HG02970 (cell line): ENCODE data around the gene SLC26A3.
"Not testable (repeated sequence)": the region's sequence is repeated elsewhere in the genome, so short reads cannot be mapped to it uniquely, and the experiment has no call there.

Experiments used
- ATAC-seq: cut with Tn5 transposase; IDR thresholded peaks from one replicate; pipeline ENCODE4 v1.9.1; 2021; ENCODE audit warnings: mild to moderate bottlenecking, moderate library complexity, moderate number of reproducible peaks; ENCODE audit not compliant: unreplicated experiment, low FRiP score

SLC26A3 gene

DNA sequence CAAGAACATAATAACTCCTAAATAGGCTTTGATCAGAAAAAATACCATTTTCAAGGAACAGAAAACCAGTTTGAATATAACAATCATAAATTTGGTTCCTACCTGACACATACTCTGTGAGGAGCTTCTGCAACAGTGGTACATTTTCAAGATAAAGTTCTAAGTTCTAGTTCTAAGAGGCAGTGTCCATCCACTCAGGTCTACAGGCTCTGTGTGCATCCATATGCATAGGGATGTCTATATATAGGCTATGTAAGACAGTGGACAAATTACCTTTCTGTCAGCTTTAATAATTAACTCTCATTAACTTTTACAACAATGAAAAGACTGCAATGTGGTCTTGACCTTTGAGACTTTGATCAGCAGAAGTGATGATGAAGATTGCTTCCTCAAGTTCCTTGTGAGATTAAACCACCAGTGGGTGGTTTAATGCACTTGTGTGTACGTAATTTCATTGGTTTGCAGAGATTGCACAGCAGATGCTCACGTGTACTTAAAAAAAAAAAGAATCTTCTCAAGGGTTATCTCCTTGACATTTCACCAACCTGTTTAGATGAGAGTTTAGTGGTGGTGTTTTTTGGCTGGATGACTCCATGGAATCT is at the start of gene SLC26A3:
SLC26A3 (minus strand) TSS at position 215 of the 602 bp plus-strand sequence. CDS start 8,714 bp downstream, outside the sequence.
- ATAC-seq: no peak

DNA sequence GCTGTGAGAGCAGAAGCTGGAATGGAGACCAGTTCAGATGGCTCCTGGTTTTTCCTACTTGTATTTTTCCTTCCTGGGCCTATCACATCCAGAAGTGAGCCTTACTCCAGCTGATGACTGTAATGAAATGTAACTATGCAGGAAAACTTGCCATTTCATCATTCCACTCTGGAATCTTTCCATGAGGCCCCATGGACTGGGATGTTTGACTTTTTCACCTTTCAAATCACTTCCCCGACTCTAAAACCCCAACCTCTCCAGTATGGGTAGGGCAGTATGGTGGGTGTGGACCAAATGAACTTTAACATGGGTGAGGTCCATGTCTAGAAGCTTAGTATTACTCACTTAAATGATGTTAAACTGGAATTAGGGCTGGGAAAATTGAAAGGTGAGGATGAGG is 47.6 kb upstream of the SLC26A3 start:
- ATAC-seq: no peak

DNA sequence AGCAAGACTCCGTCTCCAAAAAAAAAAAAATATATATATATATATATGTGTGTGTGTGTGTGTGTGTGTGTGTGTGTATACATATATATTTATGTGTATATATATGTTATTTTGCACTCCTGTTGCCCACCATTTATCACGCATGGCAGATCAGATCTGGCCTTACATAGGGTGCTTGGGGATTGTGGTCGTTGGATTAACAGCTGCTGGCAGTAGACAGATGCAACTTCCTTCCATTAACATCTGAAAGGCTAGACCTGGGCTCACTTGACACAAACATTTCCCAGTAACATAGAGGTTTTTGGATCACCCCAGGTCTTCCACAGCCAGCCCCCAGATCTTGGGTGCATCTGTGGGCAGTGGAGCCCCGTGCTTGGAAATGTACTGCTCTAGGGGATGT is 47.2 kb upstream of the SLC26A3 start:
- ATAC-seq: no peak

DNA sequence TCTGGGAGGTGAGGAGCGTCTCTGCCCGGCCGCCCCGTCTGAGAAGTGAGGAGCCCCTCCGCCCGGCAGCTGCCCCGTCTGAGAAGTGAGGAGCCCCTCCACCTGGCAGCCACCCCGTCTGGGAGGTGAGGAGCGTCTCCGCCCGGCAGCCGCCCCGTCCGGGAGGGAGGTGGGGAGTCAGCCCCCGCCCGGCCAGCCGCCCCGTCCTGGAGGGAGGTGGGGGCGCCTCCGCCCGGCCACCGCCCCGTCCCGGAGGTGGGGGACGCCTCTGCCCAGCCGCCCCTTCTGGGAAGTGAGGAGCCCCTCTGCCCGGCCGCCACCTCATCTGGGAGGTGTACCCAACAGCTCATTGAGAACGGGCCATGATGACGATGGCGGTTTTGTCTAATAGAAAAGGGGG is 45.2 kb upstream of the SLC26A3 start:
- ATAC-seq: not testable (repeated sequence)

DNA sequence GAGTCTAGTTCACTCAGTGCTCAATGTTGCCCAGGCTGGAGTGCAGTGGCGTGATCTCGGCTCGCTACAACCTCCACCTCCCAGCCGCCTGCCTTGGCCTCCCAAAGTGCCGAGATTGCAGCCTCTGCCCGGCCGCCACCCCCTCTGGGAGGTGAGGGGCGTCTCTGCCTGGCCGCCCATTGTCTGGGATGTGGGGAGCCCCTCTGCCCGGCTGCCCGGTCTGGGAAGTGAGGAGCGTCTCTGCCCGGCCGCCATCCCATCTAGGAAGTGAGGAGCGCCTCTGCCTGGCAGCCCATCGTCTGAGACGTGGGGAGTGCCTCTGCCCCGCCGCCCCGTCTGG is 44.8 kb upstream of the SLC26A3 start:
- not testable (repeated sequence) for ATAC-seq

DNA sequence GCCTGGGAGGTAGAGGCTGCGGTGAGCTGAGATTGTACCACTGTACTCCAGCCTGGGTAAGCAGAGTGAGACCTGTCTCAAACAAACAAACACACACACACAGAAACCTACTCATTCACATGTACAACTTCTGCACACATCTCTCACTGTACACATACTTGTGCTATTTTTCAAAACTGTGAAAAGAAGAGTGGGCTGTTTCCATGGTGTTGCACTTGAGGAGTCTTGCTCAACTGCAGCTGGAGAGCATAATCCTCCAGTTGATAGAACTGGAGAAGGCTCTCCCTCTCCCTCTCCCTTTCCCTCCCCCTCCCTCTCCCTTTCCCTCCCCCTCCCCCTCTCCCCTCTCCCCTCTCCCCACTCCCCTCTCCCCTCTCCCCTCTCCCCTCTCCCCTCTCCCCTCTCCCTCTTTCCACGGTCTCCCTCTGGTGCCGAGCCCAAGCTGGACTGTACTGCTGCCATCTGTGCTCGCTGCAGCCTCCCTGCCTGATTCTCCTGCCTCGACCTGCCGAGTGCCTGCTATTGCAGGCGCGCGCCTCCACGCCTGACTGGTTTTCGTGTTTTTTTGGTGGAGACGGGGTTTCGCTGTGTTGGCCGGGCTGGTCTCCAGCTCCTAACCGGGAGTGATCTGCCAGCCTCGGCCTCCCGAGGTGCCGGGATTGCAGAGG is 44.3 kb upstream of the SLC26A3 start:
- ATAC-seq: no peak

DNA sequence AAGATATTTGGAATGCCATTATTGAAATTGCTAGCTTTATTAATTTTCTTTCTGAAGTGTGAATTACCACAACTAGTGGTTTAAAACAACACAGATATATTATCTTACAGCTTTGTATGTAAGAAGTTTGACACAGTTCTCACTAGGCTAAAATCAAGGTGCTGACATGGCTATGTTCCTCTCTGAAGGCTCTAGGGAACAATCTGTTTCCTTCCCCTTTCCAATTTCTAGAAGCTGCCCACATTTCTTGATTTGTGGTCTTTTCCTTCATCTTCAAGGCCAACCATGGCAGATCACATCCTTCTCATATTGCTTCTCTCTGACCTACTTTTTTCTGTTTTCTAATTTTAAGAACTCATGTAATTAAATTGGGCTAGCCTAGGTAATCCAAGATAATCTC is 43.3 kb upstream of the SLC26A3 start:
- ATAC-seq: no peak

DNA sequence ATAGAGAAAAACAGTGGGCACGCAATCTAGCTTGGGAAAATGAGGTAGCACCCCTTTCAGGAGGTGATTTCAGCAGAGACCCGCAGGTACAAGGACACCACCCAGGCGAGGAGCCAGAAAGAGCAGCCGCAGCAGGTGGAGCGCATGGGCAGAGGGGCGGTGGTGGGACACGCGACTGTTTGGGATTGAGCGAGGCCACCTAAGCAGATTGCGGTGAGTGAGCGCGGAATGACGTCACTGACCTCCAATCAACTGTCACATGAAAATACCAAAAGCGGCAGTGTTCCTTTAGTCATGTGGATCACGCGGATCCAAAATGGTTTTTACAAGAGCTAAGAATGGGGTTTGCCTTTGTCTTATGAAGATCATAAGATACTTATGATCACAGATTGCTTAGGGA is 40.2 kb upstream of the SLC26A3 start:
- no peak for ATAC-seq

DNA sequence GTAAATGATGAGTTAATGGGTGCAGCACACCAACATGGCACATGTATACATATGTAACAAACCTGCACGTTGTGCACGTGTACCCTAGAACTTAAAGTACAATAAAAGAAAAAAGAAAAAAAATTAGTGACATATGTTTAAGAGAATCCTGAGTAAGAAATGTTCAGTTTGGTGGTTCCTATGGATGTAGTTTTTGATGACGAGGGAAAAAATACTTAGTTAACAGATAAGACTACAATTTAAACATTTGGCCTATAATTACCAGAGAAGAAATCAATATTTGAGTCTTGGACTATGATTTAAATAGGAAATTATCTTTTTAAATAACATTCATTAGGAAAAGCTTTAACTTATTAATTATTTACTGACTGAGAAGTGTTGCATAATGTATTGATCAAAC is 39.2 kb upstream of the SLC26A3 start:
- no peak for ATAC-seq

DNA sequence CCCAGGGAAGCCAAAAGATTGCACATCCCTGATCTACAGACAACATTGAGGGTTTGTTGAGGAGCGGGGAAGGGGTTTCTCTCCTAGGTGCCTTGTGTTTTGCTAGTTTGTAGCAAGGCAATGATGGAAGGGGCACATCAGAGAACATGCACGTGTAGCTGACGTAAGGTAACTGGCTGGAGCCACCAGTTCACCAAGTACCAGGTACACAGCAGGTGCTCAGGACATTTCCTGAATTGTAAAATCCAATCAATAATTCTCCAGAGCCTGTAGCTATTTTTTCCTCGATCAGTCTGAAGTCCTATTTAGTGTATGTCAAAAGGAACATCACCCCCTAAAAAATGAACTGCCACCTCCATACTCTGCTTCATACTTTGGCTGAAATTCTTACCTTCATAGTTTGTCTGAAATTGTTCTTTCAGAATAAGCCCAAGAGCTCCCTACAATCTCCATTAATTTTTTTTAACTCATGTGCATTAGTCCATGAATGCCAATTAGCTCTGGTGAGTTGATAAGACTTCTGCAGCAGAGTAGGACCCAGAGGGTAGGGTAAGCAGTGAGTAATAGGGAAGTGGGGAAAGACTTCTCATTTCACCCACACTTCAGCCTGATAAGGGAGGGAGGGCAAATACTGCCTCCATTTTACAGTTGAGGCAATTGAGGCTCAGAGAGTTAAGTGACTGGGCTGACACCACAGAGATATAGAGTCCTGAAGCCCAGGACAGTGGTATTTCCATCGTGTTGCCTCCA is 36.0 kb upstream of the SLC26A3 start:
- no peak for ATAC-seq

DNA sequence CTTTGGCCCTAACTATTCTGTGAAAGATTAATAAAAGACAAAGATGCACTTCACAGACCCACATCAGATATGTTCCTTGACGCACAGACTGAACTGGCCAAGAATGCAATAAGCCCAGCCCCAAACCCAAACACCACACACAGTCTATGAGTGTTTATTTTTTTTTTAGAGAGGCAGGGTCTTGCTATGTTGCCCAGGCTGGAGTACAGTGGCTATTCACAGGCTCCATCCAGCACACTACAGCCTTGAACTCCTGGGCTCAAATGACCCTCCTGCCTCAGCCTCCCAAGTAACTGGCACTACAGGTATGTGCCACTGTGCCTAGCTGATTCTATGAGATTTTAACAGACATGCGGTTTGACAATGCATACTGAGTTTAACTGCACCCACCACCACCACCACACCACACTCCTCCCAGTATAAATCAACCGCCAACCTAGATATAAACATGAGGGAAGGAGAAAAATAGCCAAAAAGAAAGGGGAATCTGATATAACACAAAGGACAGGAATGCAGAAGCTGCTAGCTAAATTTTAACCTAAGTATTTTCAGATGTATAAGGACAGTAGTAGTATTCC is 35.1 kb upstream of the SLC26A3 start:
- no peak for ATAC-seq

DNA sequence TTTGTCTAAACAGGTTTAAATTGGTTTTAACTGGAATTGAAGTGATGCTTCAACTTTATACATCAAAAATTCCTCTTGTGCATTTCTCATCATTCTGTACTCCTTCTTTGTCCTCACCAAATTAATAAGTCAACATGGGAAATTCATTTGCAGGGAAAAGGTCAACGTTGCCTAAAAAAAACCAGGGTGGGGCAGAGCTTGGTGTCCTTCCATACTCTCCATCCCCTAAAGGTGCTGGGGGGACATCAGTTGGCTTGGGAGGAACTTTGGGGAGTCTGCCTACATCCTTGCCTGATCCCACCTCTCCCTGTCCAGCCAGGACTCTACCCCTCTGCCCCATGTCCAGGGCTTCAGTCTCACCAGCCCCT is 34.1 kb upstream of the SLC26A3 start:
- ATAC-seq: no peak

DNA sequence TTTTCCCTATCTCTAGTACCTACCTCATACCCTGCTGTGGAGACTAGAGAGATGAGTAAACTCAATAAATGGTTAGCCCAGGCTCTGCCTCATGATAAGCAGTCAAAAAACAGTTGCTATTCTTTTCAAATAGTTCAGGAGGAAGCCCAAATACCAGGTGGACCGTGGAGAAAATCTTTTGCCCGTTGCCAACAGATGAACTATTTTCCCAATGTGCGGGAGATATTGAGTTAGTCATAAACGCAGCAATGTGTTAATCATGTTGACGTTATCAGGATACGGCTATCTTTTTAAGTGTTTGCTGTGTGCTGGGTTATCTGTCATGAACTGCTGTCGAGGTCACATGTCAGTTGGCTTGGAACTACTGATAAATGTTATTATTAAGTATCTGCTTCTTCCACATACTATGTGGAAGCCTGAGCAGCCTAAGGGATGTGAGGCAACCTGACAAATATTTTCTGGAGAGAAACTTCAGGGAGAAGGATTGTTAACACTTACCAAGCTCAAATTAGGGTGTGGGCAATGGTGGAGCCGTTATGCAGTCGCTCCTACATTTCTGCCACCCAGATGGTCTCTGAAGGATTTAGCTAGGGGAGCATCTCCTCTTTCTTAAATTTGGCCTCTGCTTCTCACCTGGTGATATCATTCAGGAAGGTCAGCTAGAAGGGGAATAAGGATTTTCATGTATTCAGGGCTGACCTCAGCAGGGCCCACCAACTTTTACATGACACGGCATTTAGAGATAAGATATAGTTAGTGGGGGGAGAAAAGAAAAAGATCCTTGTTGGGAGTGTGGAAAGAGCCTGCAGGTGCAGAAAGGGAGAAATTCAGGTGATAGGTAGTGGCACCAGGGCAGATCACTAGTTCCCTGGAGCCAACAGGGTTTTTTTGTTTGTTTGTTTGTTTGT is 33.5 kb upstream of the SLC26A3 start:
- ATAC-seq: no peak

DNA sequence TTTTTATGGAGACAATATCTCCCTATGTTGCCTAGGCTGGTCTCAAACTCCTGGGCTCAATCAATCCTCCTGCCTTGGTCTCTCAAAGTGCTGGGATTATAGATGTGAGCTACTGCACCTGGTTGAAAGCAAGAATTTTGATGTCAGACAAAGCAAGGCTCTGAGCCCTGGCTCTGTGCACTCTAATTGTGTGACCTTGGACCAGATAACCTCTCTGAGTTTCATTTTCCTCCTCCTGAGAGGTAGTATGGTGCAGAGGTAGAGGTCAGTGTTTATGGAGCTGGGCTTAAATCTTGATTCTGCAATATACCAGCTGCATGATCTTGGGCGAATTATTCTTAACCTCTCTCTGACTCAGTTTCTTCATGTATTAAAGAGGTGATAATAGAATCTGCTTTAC is 31.4 kb upstream of the SLC26A3 start:
- ATAC-seq: no peak

DNA sequence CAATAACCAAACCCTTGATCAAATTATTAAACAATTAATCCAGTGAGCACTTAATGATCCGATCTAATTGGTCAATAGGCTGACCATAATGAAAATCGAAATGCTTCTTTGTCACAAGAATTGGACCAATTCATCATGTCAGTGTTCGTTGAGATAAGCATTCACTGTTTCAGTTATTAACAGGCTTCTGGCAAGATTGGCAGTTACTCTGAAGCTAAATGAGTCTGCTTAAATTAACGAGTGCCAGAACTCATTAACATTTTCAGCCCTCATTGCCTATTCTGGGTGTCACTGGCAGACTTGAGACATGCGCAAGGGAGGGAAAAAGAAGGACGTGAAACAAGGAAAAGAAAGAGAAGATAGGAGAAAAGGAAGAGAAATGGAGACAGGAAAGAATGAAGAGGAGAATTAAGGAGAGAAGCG is 30.7 kb upstream of the SLC26A3 start:
- ATAC-seq: no peak

DNA sequence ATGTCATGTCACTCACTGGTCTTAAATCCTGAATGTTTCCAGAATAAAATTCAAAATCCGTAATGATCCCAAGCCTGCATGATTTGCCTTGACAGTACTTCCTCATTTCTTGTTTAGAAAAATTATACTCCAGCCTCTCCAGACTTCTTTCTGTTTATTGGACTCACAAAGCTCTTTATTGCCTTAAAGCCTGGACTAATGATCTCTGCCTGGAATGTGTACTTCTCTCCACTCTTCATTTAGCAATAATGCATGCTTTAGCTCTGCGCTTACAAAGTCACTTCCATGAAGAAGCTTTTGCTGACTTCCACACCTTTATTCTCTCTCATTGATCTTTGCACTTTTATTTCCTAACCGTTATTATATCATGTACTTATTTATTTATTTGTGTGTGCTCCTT is 27.4 kb upstream of the SLC26A3 start:
- ATAC-seq: no peak

DNA sequence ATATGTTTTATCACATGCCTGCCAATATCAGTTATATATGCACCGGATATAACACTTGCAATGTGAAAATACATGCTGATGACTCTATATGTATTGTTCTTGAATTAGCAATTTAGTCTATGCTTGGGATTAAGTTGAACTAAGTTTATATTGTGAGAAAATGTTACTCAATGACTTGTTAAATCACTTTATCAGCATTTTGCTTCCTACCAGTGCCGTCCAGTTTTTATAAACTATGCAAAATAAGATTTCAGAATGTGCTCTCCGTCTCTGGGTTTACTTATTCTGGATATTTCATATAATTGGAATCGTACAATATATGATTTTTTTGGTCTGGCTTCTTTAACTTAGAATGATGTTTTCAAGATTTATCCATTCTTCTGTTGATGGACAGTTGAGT is 25.5 kb upstream of the SLC26A3 start:
- no peak for ATAC-seq

DNA sequence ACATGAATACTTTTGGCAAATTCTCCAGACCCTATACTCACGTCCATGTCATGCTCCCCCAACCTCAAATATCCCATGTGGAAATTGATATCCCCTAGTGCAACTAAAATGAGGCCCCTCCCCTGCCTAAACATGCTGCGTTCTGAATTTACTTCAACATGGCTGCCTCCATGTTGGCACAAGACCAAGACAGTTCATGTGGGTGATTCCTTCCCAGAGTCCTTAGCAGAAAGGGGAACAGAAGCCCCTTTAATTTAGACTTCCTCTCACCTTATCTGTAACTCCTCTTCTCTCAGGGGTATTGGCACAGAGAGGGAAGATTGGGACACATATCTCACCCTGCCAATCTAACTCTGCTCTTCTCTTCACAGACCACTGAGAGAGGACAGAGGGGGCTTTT is 24.5 kb upstream of the SLC26A3 start:
- no peak for ATAC-seq

DNA sequence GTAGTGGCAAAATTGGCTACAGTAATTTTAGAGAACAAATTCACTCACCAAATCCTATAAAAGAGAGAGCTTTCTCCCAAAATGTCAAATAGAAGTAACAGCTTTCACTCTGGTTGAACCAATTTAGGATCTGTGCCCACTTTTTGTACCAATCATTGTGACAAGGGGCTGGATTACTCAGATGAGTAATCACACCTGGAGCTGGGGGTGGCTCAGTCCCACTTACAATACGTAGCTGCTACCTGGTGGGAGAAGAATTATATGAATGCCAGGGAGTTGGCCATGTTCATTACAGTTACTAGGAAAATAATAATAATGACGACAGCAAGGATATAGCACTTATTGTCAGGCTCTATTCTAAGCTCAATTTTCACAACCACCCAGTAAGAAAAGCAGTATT is 23.4 kb upstream of the SLC26A3 start:
- no peak for ATAC-seq

DNA sequence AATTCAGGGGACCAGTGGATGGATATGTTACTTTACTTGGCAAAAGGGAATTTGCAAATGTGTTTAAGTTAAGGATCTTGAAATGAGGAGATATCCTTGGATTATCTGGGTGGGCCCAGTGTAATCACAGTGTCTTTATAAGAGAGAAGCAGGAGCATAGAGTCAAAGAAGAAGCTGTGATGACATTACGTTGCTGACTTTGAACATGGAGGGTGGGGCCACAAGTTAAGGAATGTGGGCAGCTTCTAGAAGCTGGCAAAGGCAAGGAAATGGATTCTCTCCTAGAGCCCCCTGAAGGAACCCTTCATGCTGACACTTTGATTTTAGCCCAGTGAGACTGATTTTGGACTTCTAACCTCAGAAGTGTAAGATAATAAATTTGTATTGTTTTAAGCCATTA is 21.8 kb upstream of the SLC26A3 start:
- no peak for ATAC-seq

DNA sequence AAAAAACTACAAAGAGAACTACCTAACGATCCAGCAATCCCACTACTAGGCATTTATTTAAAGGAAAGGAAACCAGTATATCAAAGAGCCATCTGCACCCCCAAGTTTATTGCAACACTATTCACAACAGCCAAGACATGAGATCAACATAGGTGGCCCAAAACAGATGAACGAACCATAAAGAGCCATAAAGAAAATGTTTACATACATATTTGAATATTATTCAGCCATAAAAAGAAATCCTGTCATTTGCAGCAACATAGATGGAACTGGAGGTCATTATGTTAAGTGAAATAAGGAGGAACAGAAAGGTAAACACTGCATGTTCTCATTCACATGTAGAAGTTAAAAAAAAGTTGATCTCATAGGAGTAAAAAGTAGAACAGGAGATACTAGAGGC is 15.6 kb upstream of the SLC26A3 start:
- no peak for ATAC-seq
